Stimulated activated CD4-positive, alpha-beta T cell treated with anti-CD3 and anti-CD28 coated beads, Interleukin-12 subunit alpha, Interleukin-12 subunit beta, amount 100 ng/mL, for 4 hours (primary cell): ENCODE results near the gene KIR2DL3.
"Not testable (repeated sequence)": the region's sequence is repeated elsewhere in the genome, so short reads cannot be mapped to it uniquely, and the experiment has no call there.

ENCODE experiments used
- DNase-seq: peaks from one replicate; pipeline ENCODE4 v3.0.0-alpha.2; 2020

Gene KIR2DL3

DNA sequence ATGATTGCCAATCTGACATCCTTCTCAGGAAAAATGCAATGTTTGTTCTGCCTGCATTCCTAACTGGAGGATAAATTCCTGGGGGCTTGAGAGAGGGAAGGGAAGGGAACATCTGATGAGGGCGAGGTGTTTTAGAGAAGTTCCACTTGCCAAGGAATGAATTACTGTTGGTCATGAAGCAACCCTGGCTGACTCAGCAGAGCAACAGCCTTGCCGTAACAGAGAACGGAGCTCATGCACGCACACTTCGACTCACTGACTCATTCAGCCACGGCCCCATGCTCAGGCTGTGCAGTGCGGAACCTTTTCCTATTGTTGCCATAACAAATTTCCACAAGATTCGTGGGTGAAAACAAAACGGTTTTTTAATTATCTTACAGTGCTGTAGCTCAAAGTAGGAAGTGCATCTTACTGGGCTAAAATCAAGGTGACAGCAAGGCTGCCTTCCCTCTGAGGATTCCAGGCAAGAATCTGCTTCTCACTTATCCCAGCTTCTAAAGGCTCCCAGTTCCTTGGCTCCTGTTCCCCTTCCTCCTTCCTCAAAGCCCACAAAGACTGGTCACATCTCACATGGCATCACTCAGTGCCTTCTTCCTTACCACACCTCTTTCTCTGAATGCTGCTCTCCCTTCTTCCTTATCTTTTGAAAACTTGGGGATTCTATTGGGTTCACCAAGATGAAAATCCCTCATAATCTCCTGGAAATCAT, 9.5 kb downstream of the KIR2DL3 start:
- DNase-seq = not testable (repeated sequence)

DNA sequence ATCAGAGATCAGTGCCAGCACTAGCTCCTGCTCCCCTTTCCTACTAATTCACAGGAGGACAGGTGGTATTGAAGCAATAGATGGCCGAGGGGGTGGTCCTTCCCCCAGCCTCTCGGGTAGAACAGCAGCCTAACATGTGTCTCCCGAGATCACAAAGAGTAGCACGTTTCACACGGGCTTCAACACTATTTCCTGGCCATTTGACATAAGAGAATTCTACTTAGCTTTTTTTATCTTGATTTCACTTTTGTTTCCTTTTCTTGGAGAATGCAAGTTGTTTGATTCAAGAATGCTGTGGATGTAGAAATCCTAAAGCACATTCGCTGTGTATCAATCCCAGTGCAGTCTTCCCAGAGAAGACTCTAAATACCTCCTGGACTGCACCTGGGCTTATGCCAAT, 12.0 kb downstream of the KIR2DL3 start:
- not testable (repeated sequence) for DNase-seq

DNA sequence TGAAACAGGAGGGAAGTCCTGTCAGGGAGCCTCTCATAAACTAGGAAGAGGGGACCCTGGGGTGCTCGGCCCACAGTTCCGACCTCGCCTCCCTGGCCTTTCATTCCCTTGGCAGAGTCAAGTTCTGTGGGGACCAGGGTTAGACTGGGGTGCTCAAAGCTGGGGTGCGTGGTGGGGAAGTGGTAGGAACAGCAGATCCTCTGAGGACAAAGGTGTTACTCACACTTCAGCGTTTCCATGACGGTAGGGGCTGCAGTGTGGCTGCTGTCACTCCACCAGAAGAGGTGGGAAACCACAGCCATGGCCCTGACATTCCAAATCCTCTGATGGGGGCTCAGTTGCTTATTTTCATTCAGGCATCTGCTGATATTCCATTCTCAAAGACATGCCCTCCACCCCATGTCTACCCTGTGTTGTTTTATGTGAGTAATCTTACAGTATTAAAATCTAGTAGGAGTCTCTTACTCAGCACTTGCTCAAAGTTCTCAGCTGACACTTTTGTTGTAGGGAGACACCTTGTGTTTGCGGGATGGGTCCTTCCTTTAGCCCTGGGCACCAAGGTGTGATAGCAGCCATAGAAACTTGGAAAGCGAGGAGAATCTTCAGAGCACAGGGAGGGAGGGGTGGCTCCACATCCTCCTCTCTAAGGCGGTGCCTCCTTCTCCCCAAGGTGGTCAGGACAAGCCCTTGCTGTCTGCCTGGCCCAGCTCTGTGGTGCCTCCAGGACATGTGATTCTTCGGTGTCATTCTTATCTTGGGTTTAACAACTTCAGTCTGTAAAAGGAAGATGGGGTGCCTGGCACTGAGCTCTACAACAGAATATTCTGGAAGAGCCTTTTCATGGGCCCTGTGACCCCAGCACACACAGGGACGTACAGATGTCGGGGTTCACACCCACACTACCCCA, 18.1 kb downstream of the KIR2DL3 start:
- DNase-seq = not testable (repeated sequence)

GRCh38 chr19:54758577-54758976, 20.3 kb downstream of the KIR2DL3 start:
- DNase-seq = not testable (repeated sequence)

DNA sequence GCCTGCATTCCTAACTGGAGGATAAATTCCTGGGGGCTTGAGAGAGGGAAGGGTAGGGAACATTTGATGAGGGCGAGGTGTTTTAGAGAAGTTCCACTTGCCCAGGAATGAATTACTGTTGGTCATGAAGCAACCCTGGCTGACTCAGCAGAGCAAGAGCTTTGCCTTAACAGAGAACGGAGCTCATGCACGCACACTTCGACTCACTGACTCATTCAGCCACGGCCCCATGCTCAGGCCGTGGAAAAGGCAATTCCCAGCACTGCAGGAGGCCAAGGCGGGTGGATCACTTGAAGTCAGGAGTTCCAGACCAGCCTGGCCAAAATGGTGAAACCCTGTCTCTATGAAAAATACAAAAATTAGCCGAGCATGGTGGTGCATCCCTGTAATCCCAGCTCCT, 25.9 kb downstream of the KIR2DL3 start:
- DNase-seq = not testable (repeated sequence)

- DNase-seq = not testable (repeated sequence)
Measured at GRCh38 chr19:54766464-54766863, 28.2 kb downstream of the KIR2DL3 start.

GRCh38 chr19:54769646-54770045, 31.3 kb downstream of the KIR2DL3 start, which contains the start of gene KIR2DL1:
KIR2DL1 (plus strand) TSS chr19:54769793; CDS start chr19:54769851, 58 bp downstream.
- DNase-seq = not testable (repeated sequence)

GRCh38 chr19:54770511-54770910, 32.2 kb downstream of the KIR2DL3 start:
- not testable (repeated sequence) for DNase-seq

- DNase-seq = not testable (repeated sequence)
Measured at GRCh38 chr19:54771018-54771960, 33.0 kb downstream of the KIR2DL3 start.

GRCh38 chr19:54772666-54773065, 34.4 kb downstream of the KIR2DL3 start:
- not testable (repeated sequence) for DNase-seq

GRCh38 chr19:54775095-54775815, 36.9 kb downstream of the KIR2DL3 start:
- DNase-seq = not testable (repeated sequence)

DNA sequence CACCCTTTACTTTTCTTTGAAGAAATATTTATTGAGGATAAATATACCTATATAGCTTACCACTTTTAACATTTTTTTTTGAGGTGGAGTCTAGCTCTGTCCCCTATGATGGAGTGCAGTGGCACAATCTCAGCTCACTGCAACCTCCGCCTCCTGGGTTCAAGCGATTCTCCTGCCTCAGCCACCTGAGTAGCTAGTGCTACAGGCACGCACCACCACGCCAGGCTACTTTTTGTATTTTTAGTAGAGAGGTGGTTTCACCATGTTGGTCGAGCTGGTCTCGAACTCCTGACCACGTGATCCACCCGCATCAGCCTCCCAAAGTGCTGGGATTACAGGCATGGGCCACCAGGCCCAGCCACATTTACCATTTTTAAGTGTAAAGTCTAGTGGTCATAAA, 37.5 kb downstream of the KIR2DL3 start:
- not testable (repeated sequence) for DNase-seq

DNA sequence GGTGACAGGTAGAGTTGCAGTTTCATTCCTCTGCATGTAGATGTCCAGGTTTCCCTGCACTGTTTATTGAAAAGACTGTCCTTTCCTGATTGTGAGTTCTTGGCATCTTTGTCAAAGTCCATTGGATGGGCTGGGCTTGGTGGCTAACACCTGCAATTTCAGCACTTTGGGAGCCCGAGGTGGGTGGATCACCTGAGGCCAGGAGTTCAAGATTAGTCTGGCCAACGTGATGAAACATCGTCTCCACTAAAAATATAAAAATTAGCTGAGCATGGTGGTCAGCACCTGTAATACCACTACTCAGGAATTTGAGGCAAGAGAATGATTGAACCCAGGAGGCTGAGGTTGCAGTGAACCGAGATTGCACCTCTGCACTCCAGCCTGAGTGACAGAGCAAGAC, 39.5 kb downstream of the KIR2DL3 start:
- not testable (repeated sequence) for DNase-seq

DNA sequence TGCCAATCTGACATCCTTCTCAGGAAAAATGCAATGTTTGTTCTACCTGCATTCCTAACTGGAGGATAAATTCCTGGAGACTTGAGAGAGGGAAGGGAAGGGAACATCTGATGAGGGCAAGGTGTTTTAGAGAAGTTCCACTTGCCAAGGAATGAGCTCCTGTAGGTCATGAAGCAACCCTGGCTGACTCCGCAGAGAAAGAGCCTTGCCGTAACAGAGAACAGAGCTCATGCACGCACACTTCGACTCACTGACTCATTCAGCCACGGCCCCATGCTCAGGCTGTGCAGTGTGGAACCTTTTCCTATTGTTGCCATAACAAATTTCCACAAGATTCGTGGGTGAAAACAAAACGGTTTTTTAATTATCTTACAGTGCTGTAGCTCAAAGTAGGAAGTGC, 40.6 kb downstream of the KIR2DL3 start:
- not testable (repeated sequence) for DNase-seq

DNA sequence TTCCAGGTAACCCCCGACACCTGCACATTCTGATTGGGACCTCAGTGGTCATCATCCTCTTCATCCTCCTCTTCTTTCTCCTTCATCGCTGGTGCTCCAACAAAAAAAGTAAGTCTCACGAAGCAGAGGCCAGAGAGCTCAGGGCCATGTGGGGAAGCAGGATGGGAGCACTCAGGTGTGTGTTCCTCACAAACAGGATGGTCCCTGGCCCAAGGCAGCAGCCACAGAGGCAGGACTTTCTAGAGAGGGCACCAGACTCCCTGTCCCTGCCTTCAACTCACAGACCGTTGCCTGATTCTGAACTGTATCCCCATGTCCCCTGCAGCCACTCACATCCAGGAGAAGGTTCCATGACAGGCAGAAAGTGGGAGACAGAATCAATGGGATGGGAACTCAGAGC, 44.6 kb downstream of the KIR2DL3 start:
- not testable (repeated sequence) for DNase-seq

DNA sequence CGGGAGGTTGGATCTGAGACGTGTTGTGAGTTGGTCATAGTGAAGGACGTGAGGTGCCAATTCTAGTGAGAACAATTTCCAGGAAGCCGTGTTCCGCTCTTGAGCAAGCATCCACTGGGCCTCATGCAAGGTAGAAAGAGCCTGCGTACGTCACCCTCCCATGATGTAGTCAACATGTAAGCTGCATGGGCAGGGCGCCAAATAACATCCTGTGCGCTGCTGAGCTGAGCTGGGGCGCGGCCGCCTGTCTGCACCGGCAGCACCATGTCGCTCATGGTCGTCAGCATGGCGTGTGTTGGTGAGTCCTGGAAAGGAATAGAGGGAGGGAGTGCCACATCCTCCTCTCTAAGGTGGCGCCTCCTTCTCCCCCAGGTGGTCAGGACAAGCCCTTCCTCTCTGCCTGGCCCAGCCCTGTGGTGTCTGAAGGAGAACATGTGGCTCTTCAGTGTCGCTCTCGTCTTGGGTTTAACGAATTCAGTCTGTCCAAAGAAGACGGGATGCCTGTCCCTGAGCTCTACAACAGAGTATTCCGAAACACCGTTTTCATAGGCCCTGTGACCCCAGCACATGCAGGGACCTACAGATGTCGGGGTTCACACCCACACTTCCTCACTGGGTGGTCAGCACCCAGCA, 47.9 kb downstream of the KIR2DL3 start:
- DNase-seq = not testable (repeated sequence)

DNA sequence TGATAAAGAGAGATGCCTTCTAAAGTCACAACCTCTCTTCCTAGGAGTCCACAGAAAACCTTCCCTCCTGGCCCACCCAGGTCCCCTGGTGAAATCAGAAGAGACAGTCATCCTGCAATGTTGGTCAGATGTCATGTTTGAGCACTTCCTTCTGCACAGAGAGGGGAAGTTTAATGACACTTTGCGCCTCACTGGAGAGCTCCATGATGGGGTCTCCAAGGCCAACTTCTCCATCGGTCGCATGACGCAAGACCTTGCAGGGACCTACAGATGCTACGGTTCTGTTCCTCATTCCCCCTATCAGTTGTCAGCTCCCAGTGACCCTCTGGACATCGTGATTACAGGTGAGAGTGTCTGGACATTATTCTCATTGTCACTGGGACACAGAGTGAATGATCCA, 49.8 kb downstream of the KIR2DL3 start:
- DNase-seq = not testable (repeated sequence)

DNA sequence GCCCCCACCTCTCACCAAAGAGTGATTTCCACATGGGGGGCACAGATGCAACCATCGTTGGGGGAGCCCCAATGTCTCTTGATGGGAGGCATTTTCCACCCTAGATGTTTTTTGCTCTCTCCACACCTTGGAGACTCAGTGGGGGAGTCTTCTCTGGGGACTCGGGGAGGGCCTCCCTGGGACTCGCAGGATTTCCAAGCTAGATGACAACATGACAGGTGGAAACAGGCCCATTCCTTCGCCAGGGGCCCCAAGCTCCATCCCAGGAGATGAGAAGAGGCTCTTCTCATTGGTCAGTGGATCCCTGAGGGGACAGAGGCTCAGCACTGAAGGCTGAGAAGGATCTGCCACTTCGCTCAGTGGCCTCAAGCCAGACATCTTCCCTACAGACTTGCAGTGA, 52.4 kb downstream of the KIR2DL3 start:
- DNase-seq = no peak

DNA sequence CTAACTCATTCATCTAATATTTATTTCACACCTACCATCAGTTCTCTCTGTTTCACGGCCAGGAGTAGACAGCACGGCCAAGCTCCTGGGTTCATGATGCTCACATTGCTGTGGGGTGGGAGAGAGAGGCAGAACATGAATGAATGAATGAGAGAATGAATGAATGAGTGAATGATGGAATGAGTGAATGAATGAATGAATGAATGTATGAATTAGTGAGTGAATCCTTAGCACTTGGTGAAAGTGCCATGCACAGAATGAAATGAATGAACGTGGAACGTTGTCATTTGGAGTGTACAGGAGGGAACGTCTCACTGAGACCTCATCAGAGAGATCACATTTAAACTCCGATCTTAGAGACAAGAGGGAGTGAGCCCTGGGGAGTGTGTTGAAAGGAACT, 53.2 kb downstream of the KIR2DL3 start:
- no peak for DNase-seq

- DNase-seq = no peak
Measured at GRCh38 chr19:54792814-54793213, 54.5 kb downstream of the KIR2DL3 start.

DNA sequence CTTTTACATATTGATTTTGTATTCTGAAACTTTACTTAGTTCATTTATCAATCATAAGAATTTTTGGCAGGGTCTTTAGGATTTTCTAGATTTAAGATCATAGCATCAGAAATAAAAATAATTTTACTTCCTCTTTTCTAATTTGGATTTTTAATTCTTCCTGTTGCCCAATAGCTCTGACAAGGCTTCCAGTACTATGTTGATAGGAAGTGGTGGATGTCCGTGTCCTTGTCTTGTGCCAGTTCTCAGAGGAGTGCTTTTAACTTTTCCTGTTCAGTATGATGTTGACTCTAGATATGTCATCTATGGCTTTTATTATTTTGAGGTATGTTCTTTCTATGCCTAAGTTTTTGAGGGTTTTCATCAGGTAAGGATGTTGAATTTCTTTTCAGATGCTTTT, 57.4 kb downstream of the KIR2DL3 start:
- no peak for DNase-seq
